GM13976 (cell line): ENCODE results near the gene ADRA2B.

Source experiments
- DNase-seq: peaks from one replicate; pipeline ENCODE4 v3.0.0; 2012; ENCODE audit warnings: low spot score
- in situ Hi-C: fragments of 300-500 bp; cut with MboI; formaldehyde crosslinking; loops from one replicate; pipeline ENCODE4 v1.12.0; 2022; ENCODE audit warnings: low sequenced_read_pairs, mixed read lengths, inconsistent platforms; ENCODE audit not compliant: unreplicated experiment
- TF ChIP-seq, protein P1 (sequence below): IDR thresholded peaks from 2 replicates; pipeline ENCODE4 v1.5.1; 2012; ENCODE audit warnings: borderline replicate concordance, mild to moderate bottlenecking; ENCODE audit not compliant: insufficient read depth; ENCODE audit errors: extremely low read depth, missing control alignments, control extremely low read depth

Gene ADRA2B

GRCh38 chr2:96140941-96141623, 24.7 kb upstream of the ADRA2B start:
- TF ChIP-seq, protein P1, sequence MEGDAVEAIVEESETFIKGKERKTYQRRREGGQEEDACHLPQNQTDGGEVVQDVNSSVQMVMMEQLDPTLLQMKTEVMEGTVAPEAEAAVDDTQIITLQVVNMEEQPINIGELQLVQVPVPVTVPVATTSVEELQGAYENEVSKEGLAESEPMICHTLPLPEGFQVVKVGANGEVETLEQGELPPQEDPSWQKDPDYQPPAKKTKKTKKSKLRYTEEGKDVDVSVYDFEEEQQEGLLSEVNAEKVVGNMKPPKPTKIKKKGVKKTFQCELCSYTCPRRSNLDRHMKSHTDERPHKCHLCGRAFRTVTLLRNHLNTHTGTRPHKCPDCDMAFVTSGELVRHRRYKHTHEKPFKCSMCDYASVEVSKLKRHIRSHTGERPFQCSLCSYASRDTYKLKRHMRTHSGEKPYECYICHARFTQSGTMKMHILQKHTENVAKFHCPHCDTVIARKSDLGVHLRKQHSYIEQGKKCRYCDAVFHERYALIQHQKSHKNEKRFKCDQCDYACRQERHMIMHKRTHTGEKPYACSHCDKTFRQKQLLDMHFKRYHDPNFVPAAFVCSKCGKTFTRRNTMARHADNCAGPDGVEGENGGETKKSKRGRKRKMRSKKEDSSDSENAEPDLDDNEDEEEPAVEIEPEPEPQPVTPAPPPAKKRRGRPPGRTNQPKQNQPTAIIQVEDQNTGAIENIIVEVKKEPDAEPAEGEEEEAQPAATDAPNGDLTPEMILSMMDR: no peak
- DNase-seq: no peak
- in situ Hi-C loops: no loop called here

DNA sequence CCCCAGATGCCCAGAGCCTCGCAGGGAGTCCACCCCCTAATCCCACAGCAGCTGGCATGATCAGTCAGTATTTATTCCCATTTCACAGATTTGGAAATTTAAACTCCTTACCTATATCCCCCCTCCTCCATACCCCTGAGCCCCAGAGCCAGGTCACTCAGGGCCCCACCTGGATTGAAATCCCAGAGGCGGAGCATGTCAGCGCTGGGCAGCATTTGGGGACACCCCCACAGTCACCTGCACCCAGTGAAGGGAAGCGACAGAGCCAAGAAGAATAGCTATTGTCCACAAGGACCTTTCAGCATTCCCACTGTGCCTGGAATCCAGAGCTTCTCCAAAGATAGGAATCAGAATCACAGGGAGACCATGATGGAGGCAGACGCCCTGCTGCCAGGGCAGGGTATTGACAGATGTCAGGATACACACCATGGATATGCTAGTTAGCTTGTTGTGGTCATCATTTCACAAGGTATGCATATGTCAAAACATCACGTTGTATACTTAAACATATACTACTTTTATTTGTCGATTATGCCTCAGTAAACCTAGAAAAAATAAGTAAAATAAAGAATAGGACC, 22.9 kb upstream of the ADRA2B start:
- DNase-seq: no peak
- TF ChIP-seq, protein P1: no peak
- in situ Hi-C loops: loop anchor here (5.0 kb wide), 1 partner anchor 33 kb away; no protein-coding TSS in a partner anchor

DNA sequence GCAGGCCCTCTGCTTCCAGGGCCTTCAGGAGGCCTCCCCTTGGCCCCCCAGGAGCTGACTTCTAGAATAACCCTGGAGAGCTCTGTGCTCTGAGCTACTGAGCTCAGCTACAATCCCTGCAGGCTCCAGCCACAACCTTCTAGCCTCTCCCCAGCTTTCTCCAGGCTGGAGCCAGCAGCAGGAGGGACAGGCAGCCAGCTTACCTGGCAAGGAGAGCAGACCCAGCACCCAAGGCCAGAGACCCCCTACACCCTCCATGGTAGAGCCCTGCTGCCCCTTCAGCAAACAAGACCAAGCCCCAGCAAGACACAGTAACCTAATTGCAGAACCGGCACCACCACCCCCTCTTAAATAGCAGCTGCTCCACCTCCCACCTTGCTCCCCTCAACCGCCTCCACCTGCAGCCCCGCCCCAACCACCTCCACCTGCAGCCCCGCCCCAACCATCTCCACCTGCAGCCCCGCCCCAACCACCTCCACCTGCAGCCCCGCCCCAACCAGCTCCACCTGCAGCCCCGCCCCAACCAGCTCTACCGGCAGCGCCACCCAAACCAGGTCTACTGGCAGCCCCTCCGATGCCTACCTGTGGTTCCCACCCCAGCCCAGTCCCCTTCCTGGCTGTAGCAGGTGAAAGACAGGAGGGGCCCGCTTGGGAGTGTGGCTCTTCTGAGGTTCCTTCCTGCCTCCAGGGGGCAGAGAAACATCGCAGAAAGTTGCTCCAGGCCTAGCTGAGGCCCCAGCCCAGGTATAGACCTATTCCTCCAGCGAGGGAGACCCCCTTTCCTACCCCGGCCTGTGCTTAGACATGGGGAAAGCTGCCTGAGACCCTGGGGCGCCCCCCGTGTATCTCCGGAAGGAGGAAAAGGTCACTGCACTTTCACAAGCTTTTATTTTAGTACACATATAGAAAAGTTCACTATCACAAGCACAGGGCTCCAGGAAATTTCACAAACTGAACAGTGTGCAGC, 22.1 kb upstream of the ADRA2B start, which contains the start of gene ASTL:
Gene ASTL (minus strand): TSS at position 324 of the 967 bp plus-strand sequence. CDS start 66 bp downstream, at position 258.
- TF ChIP-seq, protein P1: peak; percentile 74
- in situ Hi-C loops: loop anchor here (5.0 kb wide), 1 partner anchor 34 kb away; no protein-coding TSS in a partner anchor
- DNase-seq: peak; percentile 82

DNA sequence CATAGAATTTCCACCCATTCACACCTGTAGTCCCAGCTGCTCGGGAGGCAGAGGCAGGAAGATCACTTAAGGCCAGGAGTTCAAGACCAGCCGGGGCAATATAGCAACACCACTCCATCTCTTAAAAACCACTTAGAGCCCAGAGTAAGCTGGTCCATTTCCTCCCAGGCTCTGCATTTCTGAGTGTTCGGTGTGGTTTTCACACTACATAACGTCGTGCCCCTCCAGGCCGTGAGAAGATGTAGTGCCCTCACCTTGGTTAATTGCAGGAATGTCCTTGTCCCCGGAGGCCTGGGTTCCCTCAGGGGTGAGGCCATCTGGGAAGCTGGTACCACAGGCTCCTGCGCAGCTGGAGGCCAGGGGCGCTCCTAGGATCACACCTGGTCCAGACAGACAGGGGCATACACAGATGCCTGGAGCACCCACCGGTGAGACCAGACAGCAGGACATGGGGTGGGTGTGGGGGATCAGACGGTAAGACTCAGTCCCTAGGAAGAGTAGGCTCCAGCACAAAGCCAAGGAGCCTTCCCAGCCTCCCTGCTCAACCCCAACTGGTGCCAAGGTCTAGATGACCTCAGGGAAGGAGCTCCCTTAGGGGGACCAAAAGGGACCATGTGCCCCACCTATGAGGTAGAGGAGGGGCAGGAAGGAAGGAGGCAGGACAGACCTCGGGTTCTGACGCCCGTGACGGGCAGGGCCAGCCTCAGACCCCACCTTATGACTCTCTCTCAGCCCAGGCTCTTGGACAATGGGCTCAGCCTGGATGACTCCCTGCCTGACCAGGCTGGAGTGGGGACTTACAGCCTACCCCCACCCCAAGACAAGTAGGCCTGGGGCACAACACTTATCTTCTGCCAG, 21.2 kb upstream of the ADRA2B start:
- no peak for DNase-seq
- TF ChIP-seq, protein P1: no peak
- in situ Hi-C loops: loop anchor here (5.0 kb wide), 1 partner anchor 35 kb away; no protein-coding TSS in a partner anchor

- DNase-seq: no peak
- in situ Hi-C loops: loop anchor here (5.0 kb wide), 1 partner anchor 36 kb away; no protein-coding TSS in a partner anchor
- TF ChIP-seq, protein P1: no peak
Measured at GRCh38 chr2:96136129-96136720, 19.9 kb upstream of the ADRA2B start.
